Ascending aorta (tissue), 2 donors: ENCODE results near the gene ARHGAP15. TPM values are rescaled to one million over a fixed set of nuclear protein-coding genes. Genes with fewer than 3 reads are reported as not detected.

Source experiments
- DNase-seq, 2 donors: peaks; one replicate each; pipeline ENCODE4 v3.0.0-alpha.2; 2019; ENCODE audit warnings: low spot score in 2 of 2
- H3K27ac ChIP-seq, 2 donors: fragments of 200-600 bp; sonication (generic); one replicate each; pipeline ENCODE4 v1.5.1; 2016 to 2017; ENCODE audit warnings: mild to moderate bottlenecking in 1 of 2
- H3K27me3 ChIP-seq: fragments of 200-600 bp; sonication (generic); one replicate; pipeline ENCODE4 v1.5.1; 2017
- H3K36me3 ChIP-seq, 2 donors: fragments of 200-600 bp; sonication (generic); one replicate each; pipeline ENCODE4 v1.5.1; 2016
- H3K4me1 ChIP-seq, 2 donors: fragments of 200-600 bp; sonication (generic); one replicate each; pipeline ENCODE4 v1.5.1; 2016 to 2017; ENCODE audit warnings: mild to moderate bottlenecking in 1 of 2
- H3K4me3 ChIP-seq, 2 donors: fragments of 200-600 bp; sonication (generic); one replicate each; pipeline ENCODE4 v1.5.1; 2016 to 2017; ENCODE audit warnings: mild to moderate bottlenecking in 1 of 2
- H3K9me3 ChIP-seq, 2 donors: fragments of 200-600 bp; sonication (generic); one replicate each; pipeline ENCODE4 v1.5.1; 2016
- intact Hi-C: fragments of 100-400 bp; cut with DNase I; formaldehyde crosslinking; loops from one replicate; pipeline ENCODE4 v1.15.1; 2023
- total RNA-seq: library from RNA; depleted of rRNA; stranded (reverse); fragments of >200 nt; gene quantifications from one replicate; pipeline ENCODE4 v1.1.0, GENCODE V29; 2016
- TF ChIP-seq, protein P1 (sequence below), 3 experiments: fragments of 200-600 bp in 2 of 3; fragments of 450-650 bp in 1 of 3; sonication (generic) in 2 of 3; IDR thresholded peaks; one replicate each; pipeline ENCODE4 v1.5.1; 2016 to 2019; ENCODE audit warnings: antibody characterized with exemption in 3 of 3, mild to moderate bottlenecking in 1 of 3, moderate library complexity in 1 of 3

The ARHGAP15 gene
- total RNA-seq, 1 donor from 2014 or later, result 1.4 TPM

DNA sequence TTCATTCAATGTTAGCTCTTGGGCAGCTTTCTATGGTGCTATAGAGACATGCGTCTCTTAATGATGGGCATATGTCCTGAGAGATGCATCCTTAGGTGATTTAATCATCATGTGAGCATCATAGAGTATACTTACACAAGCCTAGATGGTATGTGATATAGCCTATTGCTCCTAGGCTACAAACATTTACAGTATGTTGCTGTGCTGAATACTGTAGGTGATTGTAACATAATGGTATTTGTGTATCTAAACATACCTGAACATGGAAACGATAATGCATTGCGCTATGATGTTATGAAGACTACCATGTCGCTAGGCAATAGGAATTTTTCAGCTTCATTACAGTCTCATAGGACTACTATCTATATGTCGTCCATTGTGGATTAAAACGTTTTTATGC is 89.4 kb downstream of the ARHGAP15 start:
- no peak overlapping the region for H3K27ac ChIP-seq
- intact Hi-C loops, result no loop called here
- TF ChIP-seq, protein P1, sequence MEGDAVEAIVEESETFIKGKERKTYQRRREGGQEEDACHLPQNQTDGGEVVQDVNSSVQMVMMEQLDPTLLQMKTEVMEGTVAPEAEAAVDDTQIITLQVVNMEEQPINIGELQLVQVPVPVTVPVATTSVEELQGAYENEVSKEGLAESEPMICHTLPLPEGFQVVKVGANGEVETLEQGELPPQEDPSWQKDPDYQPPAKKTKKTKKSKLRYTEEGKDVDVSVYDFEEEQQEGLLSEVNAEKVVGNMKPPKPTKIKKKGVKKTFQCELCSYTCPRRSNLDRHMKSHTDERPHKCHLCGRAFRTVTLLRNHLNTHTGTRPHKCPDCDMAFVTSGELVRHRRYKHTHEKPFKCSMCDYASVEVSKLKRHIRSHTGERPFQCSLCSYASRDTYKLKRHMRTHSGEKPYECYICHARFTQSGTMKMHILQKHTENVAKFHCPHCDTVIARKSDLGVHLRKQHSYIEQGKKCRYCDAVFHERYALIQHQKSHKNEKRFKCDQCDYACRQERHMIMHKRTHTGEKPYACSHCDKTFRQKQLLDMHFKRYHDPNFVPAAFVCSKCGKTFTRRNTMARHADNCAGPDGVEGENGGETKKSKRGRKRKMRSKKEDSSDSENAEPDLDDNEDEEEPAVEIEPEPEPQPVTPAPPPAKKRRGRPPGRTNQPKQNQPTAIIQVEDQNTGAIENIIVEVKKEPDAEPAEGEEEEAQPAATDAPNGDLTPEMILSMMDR (IDR thresholded peaks at IDR 0.05), result no peak
- H3K27me3 ChIP-seq, result no peaks in the 10 kb centered on the region
- no peaks in the 10 kb centered on the region for H3K9me3 ChIP-seq
- no peaks in the 10 kb centered on the region for H3K4me1 ChIP-seq
- no peak overlapping the region for H3K4me3 ChIP-seq
- H3K36me3 ChIP-seq, result no peaks in the 10 kb centered on the region
- DNase-seq, result no peak

DNA sequence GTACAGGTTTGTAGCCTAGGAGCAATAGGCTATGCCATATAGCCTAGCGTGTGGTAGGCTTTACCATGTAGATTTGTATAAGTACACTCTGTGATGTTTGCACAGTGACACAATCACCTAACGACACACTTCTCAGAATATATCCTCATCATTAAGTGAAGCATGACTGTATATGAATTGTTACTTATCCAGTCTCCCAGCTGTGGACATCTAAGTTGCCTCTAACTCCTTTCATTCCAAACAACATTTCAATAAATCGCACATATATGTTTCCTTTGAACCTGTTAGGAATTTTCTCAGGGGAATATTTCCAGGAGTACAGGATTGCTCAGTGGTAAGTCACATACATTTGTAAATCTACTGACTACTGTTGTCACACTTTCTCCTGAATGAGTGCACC is 90.0 kb downstream of the ARHGAP15 start:
- no peaks in the 10 kb centered on the region for H3K36me3 ChIP-seq
- H3K4me3 ChIP-seq, result no peak overlapping the region
- intact Hi-C loops, result no loop called here
- no peaks in the 10 kb centered on the region for H3K27me3 ChIP-seq
- no peaks in the 10 kb centered on the region for H3K4me1 ChIP-seq
- no peak for DNase-seq
- TF ChIP-seq, protein P1 (IDR thresholded peaks at IDR 0.05), result no peak
- H3K9me3 ChIP-seq, result no peaks in the 10 kb centered on the region
- no peak overlapping the region for H3K27ac ChIP-seq

DNA sequence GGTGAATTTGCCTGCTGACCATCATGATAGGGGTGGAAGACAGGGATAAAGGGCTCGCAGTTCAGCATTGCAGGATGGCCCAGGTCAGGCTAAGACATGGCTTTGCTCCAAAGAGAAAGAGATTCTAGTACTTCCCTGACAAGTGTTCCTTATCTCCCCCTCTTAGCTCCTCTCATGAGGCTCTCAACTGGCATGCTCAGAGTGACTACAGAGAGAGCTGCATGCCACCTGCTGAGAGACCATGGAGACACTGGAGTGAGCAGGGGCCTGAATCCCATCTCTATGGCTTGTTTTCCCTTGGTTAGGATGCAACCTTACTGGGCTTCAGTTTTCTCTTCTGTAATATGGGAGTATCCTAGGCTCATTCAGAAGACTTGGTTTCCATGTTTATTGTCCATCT is 94.3 kb downstream of the ARHGAP15 start:
- Histone ChIP-seq H3K4me3 (no peak overlapping the region), H3K9me3 (no peaks in the 10 kb centered on the region), H3K27ac (no peak overlapping the region), H3K4me1 (no peaks in the 10 kb centered on the region), H3K36me3 (no peaks in the 10 kb centered on the region), H3K27me3 (no peaks in the 10 kb centered on the region)
- no peak for DNase-seq
- TF ChIP-seq, protein P1 (IDR thresholded peaks at IDR 0.05), result no peak
- intact Hi-C loops, result loop anchor here (5.0 kb wide), 1 partner anchor 51 kb away; no protein-coding TSS in a partner anchor

DNA sequence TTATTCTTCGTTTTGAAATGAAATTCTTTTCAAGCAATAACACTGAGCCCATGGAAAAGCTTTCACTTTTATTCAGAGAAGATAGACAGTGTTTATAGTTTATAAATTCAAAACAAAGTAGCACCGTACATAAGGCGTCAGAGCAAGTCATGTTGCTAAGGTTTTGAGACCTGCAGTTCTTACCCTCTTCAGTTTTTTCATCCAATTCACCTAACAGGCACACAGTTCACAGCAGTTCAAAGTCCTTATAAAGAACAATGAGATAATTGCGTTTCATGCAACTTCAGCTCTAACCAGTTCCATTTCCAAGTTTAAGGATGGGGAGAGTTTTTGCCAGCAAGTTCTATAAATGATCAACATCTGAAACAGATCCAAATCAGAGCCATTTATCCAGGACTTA is 96.7 kb downstream of the ARHGAP15 start:
- no peaks in the 10 kb centered on the region for H3K4me1 ChIP-seq
- intact Hi-C loops, result no loop called here
- no peaks in the 10 kb centered on the region for H3K36me3 ChIP-seq
- H3K4me3 ChIP-seq, result no peak overlapping the region
- DNase-seq, result no peak
- H3K27ac ChIP-seq, result no peak overlapping the region
- no peaks in the 10 kb centered on the region for H3K27me3 ChIP-seq
- no peaks in the 10 kb centered on the region for H3K9me3 ChIP-seq
- TF ChIP-seq, protein P1 (IDR thresholded peaks at IDR 0.05), result no peak

DNA sequence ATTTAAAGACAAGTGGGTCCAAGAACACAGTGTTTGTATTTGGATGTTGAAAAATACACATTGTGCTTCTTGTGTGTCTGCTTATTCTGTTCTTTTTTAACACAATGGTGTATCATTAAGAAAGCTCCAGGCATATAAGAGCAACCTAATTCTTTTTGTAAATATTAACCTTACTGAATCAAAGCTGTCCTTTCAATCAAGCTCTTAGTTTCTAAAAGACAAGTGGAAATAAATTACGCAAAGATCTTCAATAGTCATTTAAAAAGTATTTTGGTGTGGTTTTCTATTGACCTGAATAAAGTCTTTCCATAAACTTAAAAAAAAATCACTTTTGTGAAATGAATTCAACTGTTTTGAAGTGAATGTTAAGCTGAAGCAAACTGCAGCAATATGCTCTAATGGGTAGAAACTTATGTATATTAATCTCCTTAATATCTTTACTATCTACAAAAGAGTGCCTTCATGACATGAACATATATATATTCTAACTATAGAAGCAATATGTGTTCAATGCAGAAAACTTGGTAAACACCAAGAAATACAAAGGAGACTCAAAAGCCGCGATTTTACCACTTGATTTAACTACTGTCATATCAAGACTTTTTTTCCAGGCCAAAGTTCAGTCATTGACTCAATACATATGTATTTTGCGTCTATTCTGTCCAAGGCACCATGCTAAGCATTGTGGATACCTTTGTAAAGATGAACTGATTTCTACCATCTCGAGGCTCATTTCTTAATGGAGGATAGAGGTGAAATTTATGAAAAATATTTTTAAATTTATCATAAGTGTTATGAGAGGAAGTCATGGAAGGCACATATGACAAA is 97.7 kb downstream of the ARHGAP15 start:
- no peaks in the 10 kb centered on the region for H3K27me3 ChIP-seq
- DNase-seq, result no peak
- no peak overlapping the region for H3K4me3 ChIP-seq
- TF ChIP-seq, protein P1 (IDR thresholded peaks at IDR 0.05), result no peak
- intact Hi-C loops, result no loop called here
- no peaks in the 10 kb centered on the region for H3K36me3 ChIP-seq
- H3K9me3 ChIP-seq, result no peaks in the 10 kb centered on the region
- no peaks in the 10 kb centered on the region for H3K4me1 ChIP-seq
- no peak overlapping the region for H3K27ac ChIP-seq
